NCI-H1105 treated with DMSO at 0.1 percent for 48 hours (cell line): Measurements from ENCODE around the gene MCM9.
"Not testable (repeated sequence)": the region's sequence is repeated elsewhere in the genome, so short reads cannot be mapped to it uniquely, and the experiment has no call there.

Experiments
- DNase-seq: peaks from one replicate; lab custom pipeline; 2025; lab: John Stamatoyannopoulos, UW

Gene MCM9

GRCh38 chr6:118893064-118893806 is 41.7 kb downstream of the MCM9 start:
- peak; percentile 91 for DNase-seq

DNA sequence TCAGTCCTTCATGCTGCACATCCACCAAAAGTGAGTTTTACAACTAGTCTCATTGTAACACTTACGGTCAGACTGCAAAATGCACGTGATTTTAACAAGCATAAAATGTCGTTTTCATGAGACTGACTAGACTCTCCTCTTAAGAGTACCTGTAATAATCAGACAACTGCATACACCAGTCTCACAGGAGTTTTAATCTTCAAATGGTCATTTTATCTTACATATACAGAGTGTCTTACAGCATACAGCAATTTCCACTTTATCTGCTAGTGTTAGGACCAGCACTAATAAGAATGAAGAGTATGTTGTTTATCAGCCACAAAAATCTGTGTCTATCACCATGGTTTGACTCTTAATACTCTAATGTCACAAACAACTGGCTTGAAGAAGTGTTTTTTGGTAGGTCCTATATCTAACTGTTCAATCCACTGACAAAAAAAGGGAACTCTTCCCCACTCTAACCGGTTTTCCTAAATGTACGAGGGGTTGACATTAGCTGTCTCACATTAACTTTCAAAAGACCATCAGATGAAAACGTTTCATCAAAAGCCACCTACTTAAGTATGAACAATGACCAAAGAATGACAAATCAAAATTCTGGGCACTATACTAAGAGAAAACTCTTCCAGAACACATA is 42.5 kb downstream of the MCM9 start:
- peak; percentile 45 for DNase-seq

DNA sequence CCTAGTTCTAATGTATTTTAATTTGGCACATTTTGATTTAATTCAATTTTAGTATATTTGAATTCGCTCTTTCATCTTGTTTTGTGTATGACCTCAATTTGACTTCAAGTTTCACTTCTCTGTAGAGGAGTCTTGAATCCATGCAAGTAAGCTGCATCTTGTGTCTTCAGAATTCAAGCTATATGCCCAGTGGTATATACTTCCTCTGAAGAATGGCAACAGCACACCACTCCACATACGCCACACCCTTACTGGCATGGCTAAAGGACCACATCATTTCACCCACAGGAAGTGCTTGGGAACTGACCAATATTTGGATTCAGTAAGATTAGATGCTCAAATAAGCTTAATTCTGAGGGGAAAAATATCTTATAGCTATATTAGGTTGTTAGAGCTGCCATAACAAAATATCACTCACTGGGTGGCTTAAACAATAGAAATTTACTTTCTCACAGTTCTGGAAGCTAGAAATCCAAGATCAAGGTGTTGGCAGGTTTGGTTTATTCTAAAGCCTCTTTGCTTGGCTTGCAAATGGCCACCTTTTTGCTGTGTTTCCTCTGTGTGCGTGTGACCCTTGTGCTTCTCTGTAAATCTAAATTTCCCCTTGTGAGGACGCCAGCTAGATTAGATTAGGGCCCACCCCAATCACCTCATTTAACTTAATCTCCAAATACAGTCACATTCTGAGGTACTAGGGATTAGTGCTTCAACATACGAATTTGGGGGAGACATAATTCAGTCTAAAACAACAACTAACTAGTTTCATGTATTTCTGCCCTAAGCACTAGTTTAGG is 43.8 kb downstream of the MCM9 start:
- DNase-seq, result no peak

DNA sequence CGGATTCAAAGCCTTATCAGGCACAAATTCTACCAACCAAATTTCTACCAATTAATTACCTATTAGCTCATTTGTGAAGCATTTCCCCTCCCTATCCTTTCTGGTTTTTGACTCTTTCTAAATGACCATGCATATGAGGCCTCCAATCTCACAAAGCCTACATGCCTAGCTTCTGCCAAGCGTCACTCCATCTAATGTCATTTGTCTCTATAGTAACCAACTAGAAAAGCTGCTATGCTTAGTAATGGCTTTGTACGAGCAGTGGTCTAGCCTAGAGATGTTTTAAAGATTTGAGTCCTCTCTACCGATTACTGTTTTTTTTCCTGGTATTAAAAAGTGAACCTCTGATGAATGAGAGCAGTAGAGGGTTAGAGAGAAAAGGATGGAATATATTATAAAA is 45.8 kb downstream of the MCM9 start:
- DNase-seq, result peak; percentile 79

- DNase-seq, result peak; percentile 70
Measured at GRCh38 chr6:118886641-118887040, 48.3 kb downstream of the MCM9 start.

GRCh38 chr6:118882314-118882905 is 52.5 kb downstream of the MCM9 start:
- no peak for DNase-seq

GRCh38 chr6:118881440-118882313 is 53.3 kb downstream of the MCM9 start:
- DNase-seq, result no peak

DNA sequence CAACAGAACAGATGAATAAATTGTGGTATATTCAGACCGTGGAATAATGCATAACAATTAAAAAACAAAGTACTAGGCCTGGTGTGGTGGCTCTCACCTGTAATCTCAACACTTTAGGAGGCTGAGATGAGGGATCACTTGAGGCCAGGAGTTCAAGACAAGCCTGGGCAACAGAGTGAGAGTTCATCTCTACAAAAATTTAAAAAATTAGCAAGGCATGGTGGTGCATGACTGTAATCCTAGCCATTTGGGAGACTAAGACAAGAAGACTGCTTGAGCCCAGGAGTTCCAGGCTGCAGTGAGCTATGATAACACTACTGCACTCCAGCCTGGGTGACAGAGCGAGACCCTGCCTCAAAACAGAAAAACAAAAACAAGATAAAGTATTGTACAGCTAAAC is 57.2 kb downstream of the MCM9 start:
- no peak for DNase-seq

GRCh38 chr6:118876814-118877213 is 58.1 kb downstream of the MCM9 start:
- DNase-seq, result no peak

DNA sequence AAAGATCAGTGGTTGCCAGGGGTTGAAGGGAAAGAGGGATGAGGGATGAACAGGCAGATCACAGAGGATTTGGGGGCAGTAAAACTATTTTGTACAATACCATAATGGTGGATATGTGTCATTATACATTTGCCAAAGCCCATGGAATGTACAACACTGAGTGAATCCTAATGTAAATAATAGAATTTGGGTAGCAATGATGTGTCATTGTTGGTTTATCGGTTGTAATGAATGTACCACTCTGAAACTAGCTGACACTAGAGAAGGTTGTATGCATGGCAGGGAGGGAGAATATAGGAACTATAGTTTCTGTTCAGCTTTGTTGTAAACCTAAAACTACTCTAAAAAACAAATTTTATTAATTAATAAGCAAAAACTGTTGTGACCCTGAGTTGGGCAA is 58.8 kb downstream of the MCM9 start:
- no peak for DNase-seq

DNA sequence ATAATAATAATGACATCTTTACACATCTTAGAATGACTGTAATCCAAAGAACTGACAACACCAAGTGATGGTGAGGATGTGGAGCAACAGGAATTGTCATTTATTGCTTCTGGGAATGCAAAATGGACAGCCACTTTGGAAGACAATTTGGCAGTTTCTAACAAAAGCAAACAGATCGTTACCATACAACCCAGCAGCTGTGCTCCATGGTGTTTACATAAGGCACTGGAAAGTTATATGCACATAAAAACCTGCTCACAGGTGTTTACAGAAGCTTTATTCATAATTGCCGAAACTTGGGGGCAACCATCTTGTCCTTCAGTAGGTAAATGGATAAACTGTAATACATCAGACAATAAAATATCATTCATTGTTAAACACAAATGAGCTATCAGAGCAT is 59.3 kb downstream of the MCM9 start:
- DNase-seq, result peak; percentile 96

GRCh38 chr6:118873239-118873638 is 61.7 kb downstream of the MCM9 start:
- DNase-seq, result no peak

DNA sequence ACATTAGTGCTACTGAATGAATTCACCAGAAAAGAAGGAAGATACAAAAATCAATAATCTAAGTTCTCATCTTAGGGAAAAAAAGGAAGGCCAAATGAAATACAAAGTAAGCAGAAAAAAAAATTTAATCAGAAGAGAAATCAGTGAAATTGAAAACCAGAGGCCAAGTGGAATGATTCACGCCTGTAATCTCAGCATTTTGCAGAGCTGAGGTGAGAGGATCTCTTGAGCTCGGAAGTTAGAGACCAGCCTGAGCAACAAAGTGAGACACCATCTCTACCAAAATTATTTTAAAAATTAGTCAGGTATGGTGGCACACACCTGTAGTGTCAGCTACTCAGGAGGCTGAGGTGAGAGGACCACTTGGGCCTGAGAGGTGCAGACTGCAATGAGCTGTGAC is 62.2 kb downstream of the MCM9 start:
- DNase-seq, result no peak

DNA sequence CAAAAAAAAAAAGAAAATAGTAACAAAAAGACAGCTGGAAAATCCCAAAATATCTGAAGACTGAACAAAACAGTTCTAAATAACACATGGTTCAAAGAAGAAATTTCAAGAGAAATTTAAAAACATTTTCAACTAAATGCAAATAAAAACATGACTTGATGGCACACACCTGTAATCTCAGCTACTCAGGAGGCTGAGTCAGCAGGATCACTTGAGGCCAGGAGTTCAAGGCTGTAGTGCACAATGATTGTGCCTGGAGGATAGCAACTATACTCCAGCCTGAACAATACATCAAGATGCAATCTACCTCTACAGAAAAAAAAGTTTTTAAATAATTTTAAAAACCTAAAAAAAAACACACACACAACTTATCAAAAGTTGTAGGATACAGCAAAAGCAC is 62.6 kb downstream of the MCM9 start:
- DNase-seq, result no peak

DNA sequence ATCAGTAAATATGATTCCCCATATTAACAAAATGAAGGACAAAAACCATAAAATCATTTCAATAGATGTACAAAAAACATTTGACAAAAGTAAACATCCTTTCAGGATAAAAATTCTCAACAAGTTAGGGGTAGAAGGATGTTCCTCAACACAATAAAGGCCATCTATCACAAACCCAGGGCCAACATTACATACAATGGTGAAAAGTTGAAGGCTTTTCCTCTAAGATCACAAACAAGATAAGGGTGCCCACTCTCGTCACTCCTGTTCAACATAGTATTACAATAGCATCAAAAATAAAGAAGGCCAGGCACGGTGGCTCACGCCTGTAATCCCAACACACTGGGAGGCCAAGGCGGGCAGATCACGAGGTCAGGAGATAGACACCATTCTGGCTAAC is 63.6 kb downstream of the MCM9 start:
- DNase-seq, result no peak

GRCh38 chr6:118869894-118870589 is 64.9 kb downstream of the MCM9 start:
- DNase-seq, result no peak

DNA sequence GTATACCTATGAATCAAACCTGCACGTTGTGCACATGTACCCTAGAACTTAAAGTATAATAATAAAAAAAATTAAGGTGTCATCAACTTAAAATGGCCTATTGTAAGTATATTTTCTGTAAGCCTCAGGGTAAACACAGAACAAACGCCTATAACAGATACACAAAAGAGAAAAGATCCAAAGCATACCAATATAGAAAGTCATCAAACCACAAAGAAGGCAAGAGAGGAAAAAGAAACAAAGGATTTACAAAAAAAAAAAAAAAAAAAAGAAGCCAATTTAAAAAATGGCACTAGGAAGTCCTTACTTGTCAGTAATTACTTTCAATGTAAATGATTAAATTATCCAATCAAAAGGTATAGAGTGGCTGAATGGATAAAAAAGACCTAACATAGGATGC is 65.6 kb downstream of the MCM9 start:
- no peak for DNase-seq

GRCh38 chr6:118868901-118869300 is 66.1 kb downstream of the MCM9 start:
- DNase-seq, result not testable (repeated sequence)

DNA sequence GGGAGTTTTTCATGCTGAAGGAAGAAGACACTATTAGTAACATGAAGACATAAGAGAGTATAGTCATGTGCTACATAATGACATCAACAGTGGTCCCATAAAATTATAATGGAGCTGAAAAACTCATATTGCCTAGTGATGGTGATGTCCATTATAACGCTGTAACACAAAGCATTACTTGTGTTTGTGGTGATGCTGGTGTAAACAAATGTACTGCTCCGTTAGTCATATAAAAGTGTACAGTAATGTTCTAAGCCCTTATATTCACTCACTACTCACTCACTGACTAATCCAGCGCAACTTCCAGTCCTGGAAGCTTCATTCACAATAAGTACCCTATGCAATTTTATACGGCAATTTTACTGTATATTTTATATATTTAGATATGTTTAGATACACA is 67.8 kb downstream of the MCM9 start:
- no peak for DNase-seq

GRCh38 chr6:118865100-118865391 is 69.9 kb downstream of the MCM9 start:
- DNase-seq, result no peak
